Stimulated activated CD8-positive, alpha-beta memory T cell treated with anti-CD3 and anti-CD28 coated beads, Interleukin-15, amount 100 ng/mL, for 4 hours (primary cell): ENCODE data around the gene CIDEB.
"Not testable (repeated sequence)": the region's sequence is repeated elsewhere in the genome, so short reads cannot be mapped to it uniquely, and the experiment has no call there.

ENCODE experiments used
- DNase-seq, 2 donors: peaks; one replicate each; pipeline ENCODE4 v3.0.0-alpha.2; 2020; ENCODE audit warnings: low read depth in 2 of 2

CIDEB gene

GRCh38 chr14:24332268-24332993 lies 24.7 kb upstream of the CIDEB start:
- DNase-seq, result peak; percentile 57 to 77

DNA sequence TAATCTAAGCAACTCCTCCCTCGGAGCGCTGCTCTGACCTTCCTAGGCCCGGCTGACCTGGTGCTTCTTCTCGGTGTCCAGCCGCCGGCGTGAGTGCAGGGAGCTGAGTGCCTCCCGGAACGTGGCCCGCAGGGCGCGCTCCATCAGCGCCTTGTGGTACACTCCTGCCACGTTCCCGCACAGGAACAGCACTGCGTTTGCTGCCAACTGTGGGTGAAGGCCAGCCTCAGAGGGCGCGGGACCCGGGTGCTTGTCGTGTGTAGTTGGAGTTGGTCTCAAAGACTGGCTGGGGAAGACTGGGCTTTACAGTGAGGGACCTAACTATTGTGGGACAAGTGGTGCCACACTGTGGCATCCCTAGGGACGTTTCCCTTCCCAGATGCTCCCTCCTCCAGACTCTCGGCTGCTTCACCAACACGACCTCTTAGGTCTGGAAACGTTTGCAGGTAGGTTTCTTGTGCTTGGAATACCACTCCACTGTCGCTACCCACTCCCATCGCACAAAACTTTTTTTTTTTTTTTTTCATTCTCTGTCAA lies 24.0 kb upstream of the CIDEB start:
- no peak for DNase-seq

- no peak for DNase-seq
Observed at GRCh38 chr14:24330973-24331674, 23.3 kb upstream of the CIDEB start.

DNA sequence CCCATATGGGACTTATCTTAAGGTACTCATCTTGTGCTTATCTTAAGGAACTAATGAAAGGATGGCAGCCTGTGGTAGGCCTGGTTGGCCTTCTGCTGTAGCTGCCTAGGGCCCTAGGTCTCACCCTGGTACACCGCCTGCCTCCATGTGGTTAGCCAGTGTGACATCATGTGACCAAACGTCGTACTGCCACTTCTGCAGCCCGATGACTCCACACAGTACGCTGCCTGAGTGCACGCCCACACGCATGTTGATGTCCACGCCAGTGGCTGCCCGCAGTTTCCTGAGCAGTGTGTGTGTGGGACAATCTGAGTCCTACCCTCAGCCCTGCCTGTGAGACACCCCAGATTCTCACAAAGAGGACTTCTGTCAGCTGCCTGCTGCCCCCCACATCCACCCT lies 22.0 kb upstream of the CIDEB start:
- DNase-seq, result peak; percentile 56 to 59

- DNase-seq, result no peak
Observed at GRCh38 chr14:24329073-24329663, 21.4 kb upstream of the CIDEB start.

- not testable (repeated sequence) for DNase-seq
Observed at GRCh38 chr14:24327914-24328313, 20.1 kb upstream of the CIDEB start.

GRCh38 chr14:24327303-24327702 lies 19.5 kb upstream of the CIDEB start:
- no peak for DNase-seq

GRCh38 chr14:24325963-24326362 lies 18.2 kb upstream of the CIDEB start:
- no peak for DNase-seq

- DNase-seq, result no peak
Observed at GRCh38 chr14:24325041-24325530, 17.3 kb upstream of the CIDEB start.

- no peak for DNase-seq
Observed at GRCh38 chr14:24324024-24324423, 16.2 kb upstream of the CIDEB start.

DNA sequence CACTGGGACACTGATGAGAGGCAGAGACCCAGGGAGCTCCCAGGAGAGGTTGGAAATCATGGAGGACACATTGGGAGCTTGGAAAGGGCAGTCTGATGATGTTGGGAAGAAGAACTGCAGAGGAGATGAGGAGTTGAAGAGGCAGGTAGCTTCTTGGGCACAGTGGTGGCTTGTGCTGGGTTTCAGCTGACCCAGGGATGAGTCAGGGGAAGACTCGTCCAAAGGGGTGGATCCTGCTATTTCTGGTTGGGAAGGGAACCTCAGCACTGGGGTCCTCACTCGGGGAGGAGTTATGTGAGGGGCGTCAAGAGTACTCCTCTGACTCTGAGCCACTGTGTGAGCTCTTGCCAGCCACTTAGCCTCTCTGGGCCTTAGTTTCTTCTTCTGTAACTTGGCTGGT lies 15.6 kb upstream of the CIDEB start:
- no peak for DNase-seq

DNA sequence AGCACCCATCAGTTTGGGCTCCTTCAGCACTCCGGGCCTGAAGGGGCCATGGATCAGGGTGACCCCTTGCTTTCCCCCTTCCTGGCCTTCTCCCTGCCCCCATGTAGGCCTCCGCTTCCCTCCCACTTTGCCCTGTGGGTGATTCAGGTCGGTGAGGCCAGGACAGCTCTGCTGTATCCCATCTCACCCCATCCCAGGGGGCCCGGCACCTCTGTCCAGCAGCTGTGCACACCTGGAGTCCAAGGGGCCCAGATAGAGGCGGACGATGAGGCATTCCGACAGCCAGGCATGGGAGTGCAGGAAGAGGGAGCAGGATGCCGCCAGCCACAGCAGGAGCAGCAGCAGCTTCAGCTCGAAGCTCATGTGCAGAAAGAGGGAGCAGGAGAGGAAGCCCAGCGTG lies 14.9 kb upstream of the CIDEB start:
- DNase-seq, result no peak

GRCh38 chr14:24321212-24321975 lies 13.6 kb upstream of the CIDEB start:
- no peak for DNase-seq

GRCh38 chr14:24317141-24317928 lies 9.6 kb upstream of the CIDEB start:
- DNase-seq, result no peak

DNA sequence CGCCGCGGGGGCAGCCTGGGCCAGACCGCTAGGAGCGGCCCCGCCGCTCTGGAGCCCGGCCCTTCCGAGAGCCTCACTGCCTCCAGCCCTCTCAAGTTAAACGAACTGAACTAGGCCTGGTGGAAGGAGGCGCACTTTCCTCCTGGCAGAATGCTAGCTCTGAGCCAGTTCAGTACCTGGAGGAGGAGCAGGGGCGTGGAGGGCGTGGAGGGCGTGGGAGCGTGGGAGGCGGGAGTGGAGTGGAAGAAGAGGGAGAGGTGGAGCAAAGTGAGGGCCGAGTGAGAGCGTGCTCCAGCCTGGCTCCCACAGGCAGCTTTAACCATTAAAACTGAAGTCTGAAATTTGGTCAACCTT lies 8.8 kb upstream of the CIDEB start:
- DNase-seq, result no peak

- no peak for DNase-seq
Observed at GRCh38 chr14:24315807-24316596, 8.2 kb upstream of the CIDEB start.

GRCh38 chr14:24315243-24315806 lies 7.5 kb upstream of the CIDEB start:
- DNase-seq, result no peak

- no peak for DNase-seq
Observed at GRCh38 chr14:24314377-24315193, 6.8 kb upstream of the CIDEB start.

DNA sequence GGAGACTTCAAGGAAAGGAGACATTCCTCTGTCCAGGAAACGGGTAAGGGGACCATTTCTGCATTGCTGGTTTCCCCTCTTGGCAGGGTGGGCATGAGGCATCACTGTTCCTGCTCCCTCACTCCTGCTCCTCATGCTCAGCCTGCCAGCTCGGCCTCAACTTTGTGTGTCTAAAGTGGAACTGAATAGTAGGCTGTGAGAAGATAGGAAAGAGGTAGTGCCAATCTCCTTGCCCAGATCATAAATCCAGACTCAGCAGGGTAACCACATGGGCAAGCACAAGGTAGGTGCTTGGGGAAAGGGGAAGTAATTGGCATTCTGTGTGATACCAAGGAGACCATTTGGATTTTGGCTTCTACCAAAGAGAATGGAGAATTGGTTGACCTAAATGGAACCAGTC lies 6.1 kb upstream of the CIDEB start:
- DNase-seq, result no peak
